Subcutaneous adipose tissue (tissue), 4 donors: ENCODE results near the gene FBRS. TPM values are rescaled to one million over a fixed set of nuclear protein-coding genes. Genes with fewer than 3 reads are reported as not detected.

Experiments used
- CTCF ChIP-seq: fragments of 450-650 bp; IDR thresholded peaks from one replicate; pipeline ENCODE4 v1.5.1; 2016; ENCODE audit warnings: low read depth, mild to moderate bottlenecking, control low read depth, antibody characterized with exemption, moderate library complexity
- total RNA-seq, 4 donors: library from RNA; depleted of rRNA; stranded (reverse); fragments of >200 nt; gene quantifications; one replicate each; pipeline ENCODE4 v1.1.0, GENCODE V29; 2016

The FBRS gene
- total RNA-seq = 10 to 100 TPM in 3 of 4 donors, 1 to 10 TPM in 1; 8.0 to 25.8 (median 16.3) TPM

GRCh38 chr16:30657866-30658730 lies at the start of gene FBRS:
Gene FBRS, plus strand, starts transcription at chr16:30658431. Its CDS starts 1,088 bp downstream, at chr16:30659519.
- no peak for TF ChIP-seq CTCF

- TF ChIP-seq CTCF = no peak
Measured at GRCh38 chr16:30609002-30609925, 49.0 kb upstream of the FBRS start.

- no peak for TF ChIP-seq CTCF
Measured at GRCh38 chr16:30609926-30610839, 48.0 kb upstream of the FBRS start, which contains the start of gene ZNF689. Gene ZNF689, minus strand, starts transcription at chr16:30610389. Its CDS starts 348 bp downstream, at chr16:30610041.

- no peak for TF ChIP-seq CTCF
Measured at GRCh38 chr16:30615358-30616091, 42.7 kb upstream of the FBRS start.

GRCh38 chr16:30619202-30619601 lies 39.0 kb upstream of the FBRS start:
- no peak for TF ChIP-seq CTCF

- no peak for TF ChIP-seq CTCF
Measured at GRCh38 chr16:30619638-30620037, 38.6 kb upstream of the FBRS start.
